Nephron (organoid): ENCODE measurements around the gene EIF2AK3.
A peak's percentile ranks its signal among the peaks of the same experiment; 100 is the strongest.

Source experiments
- H3K27ac Mint-ChIP-seq, 3 experiments: 2 replicates each; pipeline ENCODE4 v1.8.0; 2020; ENCODE audit warnings: mixed read lengths in 3 of 3, mild to moderate bottlenecking in 2 of 3, moderate library complexity in 1 of 3
- H3K27me3 Mint-ChIP-seq: 2 replicates; pipeline ENCODE4 v1.8.0; 2021; ENCODE audit warnings: low read depth, mild to moderate bottlenecking, moderate library complexity, mixed read lengths
- H3K36me3 Mint-ChIP-seq: 2 replicates; pipeline ENCODE4 v1.8.0; 2020; ENCODE audit warnings: low read depth, mixed read lengths
- H3K4me1 Mint-ChIP-seq: 2 replicates; pipeline ENCODE4 v1.8.0; 2020; ENCODE audit warnings: mixed read lengths
- H3K4me3 Mint-ChIP-seq, 3 experiments: 2 replicates each; pipeline ENCODE4 v1.8.0; 2020; ENCODE audit warnings: mild to moderate bottlenecking in 3 of 3, mixed read lengths in 3 of 3, moderate library complexity in 2 of 3
- H3K9me3 Mint-ChIP-seq: 2 replicates; pipeline ENCODE4 v1.8.0; 2020; ENCODE audit warnings: mixed read lengths
- CTCF ChIP-seq, 3 experiments: fragments of 200-600 bp; sonication (generic); IDR thresholded peaks; one replicate each; pipeline ENCODE4 v1.5.0; 2021; ENCODE audit warnings: antibody characterized with exemption in 3 of 3; ENCODE audit not compliant: unreplicated experiment in 3 of 3

Gene EIF2AK3

GRCh38 chr2:88608184-88608583 is 19.1 kb downstream of the EIF2AK3 start:
- no peak overlapping the region for H3K27ac Mint-ChIP-seq
- TF ChIP-seq CTCF (IDR thresholded peaks at IDR 0.05; ENCODE audit: unreplicated experiment in 3 of 3), result no peak
- no peaks in the 10 kb centered on the region for H3K9me3 Mint-ChIP-seq
- peaks cover 3% of the 10 kb centered on the region for H3K36me3 Mint-ChIP-seq
- peaks cover 15% of the 10 kb centered on the region for H3K4me1 Mint-ChIP-seq
- H3K27me3 Mint-ChIP-seq, result no peaks in the 10 kb centered on the region
- H3K4me3 Mint-ChIP-seq, result no peak overlapping the region

GRCh38 chr2:88607416-88607815 is 19.8 kb downstream of the EIF2AK3 start:
- no peak for TF ChIP-seq CTCF (IDR thresholded peaks at IDR 0.05; ENCODE audit: unreplicated experiment in 3 of 3)
- Mint-ChIP-seq H3K4me1 (peaks cover 16% of the 10 kb centered on the region), H3K4me3 (no peak overlapping the region)

GRCh38 chr2:88606371-88607030 is 20.8 kb downstream of the EIF2AK3 start:
- peaks cover 21% of the 10 kb centered on the region for H3K4me1 Mint-ChIP-seq
- TF ChIP-seq CTCF (IDR thresholded peaks at IDR 0.05; ENCODE audit: unreplicated experiment in 3 of 3), result no peak
- no peak overlapping the region for H3K4me3 Mint-ChIP-seq
- H3K36me3 Mint-ChIP-seq, result peaks cover 3% of the 10 kb centered on the region
- no peaks in the 10 kb centered on the region for H3K9me3 Mint-ChIP-seq
- no peaks in the 10 kb centered on the region for H3K27me3 Mint-ChIP-seq
- H3K27ac Mint-ChIP-seq, result no peak overlapping the region

More at GRCh38 chr2:88607416-88607815, 19.8 kb downstream of the EIF2AK3 start:
- no peak overlapping the region for H3K27ac Mint-ChIP-seq
- H3K9me3 Mint-ChIP-seq, result no peaks in the 10 kb centered on the region
- peaks cover 3% of the 10 kb centered on the region for H3K36me3 Mint-ChIP-seq
- H3K27me3 Mint-ChIP-seq, result no peaks in the 10 kb centered on the region

- TF ChIP-seq CTCF (IDR thresholded peaks at IDR 0.05; ENCODE audit: unreplicated experiment in 3 of 3), result no peak
- H3K9me3 Mint-ChIP-seq, result no peaks in the 10 kb centered on the region
- H3K4me3 Mint-ChIP-seq, result no peak overlapping the region
- no peaks in the 10 kb centered on the region for H3K27me3 Mint-ChIP-seq
- peak overlapping the region in 2 of 3 experiments; percentile 38 to 56 for H3K27ac Mint-ChIP-seq
- no peaks in the 10 kb centered on the region for H3K36me3 Mint-ChIP-seq
- peaks cover 43% of the 10 kb centered on the region for H3K4me1 Mint-ChIP-seq
Measured at GRCh38 chr2:88603146-88603545, 24.1 kb downstream of the EIF2AK3 start.

GRCh38 chr2:88602022-88602421 is 25.2 kb downstream of the EIF2AK3 start:
- no peak for TF ChIP-seq CTCF (IDR thresholded peaks at IDR 0.05; ENCODE audit: unreplicated experiment in 3 of 3)
- Mint-ChIP-seq H3K27me3 (no peaks in the 10 kb centered on the region), H3K4me3 (no peak overlapping the region), H3K27ac (peak overlapping the region; percentile 11 to 32 (median 23)), H3K4me1 (peaks cover 43% of the 10 kb centered on the region), H3K9me3 (no peaks in the 10 kb centered on the region), H3K36me3 (no peaks in the 10 kb centered on the region)

- no peaks in the 10 kb centered on the region for H3K9me3 Mint-ChIP-seq
- H3K36me3 Mint-ChIP-seq, result no peaks in the 10 kb centered on the region
- peak overlapping the region; percentile 81 to 91 (median 86) for H3K27ac Mint-ChIP-seq
- H3K4me1 Mint-ChIP-seq, result peaks cover 37% of the 10 kb centered on the region
- H3K4me3 Mint-ChIP-seq, result peak overlapping the region in 1 of 3 experiments; percentile 1
- TF ChIP-seq CTCF (IDR thresholded peaks at IDR 0.05; ENCODE audit: unreplicated experiment in 3 of 3), result no peak
- H3K27me3 Mint-ChIP-seq, result no peaks in the 10 kb centered on the region
Measured at GRCh38 chr2:88601286-88601685, 26.0 kb downstream of the EIF2AK3 start.
